Liver (tissue), 9 donors: ENCODE measurements around the gene KRTAP2-1. TPM values are rescaled to one million over a fixed set of nuclear protein-coding genes. Genes with fewer than 3 reads are reported as not detected.

Source experiments
- DNase-seq: peaks from one replicate; pipeline ENCODE4 v3.0.0-alpha.2; 2017; ENCODE audit warnings: low spot score
- H3K27ac ChIP-seq, 2 donors: one replicate each; pipeline ENCODE4 v1.7.0; 2013; ENCODE audit warnings: inconsistent platforms in 2 of 2, low read length in 2 of 2, control low read depth in 1 of 2, low read depth in 1 of 2, mild to moderate bottlenecking in 1 of 2
- H3K27me3 ChIP-seq, 4 donors: one replicate each; pipeline versions ENCODE4 v1.6.1 to v1.7.0; 2013; ENCODE audit warnings: low read length in 3 of 4, inconsistent platforms in 1 of 4, mild to moderate bottlenecking in 1 of 4, moderate library complexity in 1 of 4; ENCODE audit not compliant: control insufficient read depth in 4 of 4, insufficient read depth in 4 of 4
- H3K36me3 ChIP-seq, 4 donors: one replicate each; pipeline versions ENCODE4 v1.6.1 to v1.7.0; 2013; ENCODE audit warnings: low read length in 3 of 4, mild to moderate bottlenecking in 3 of 4, low read depth in 1 of 4, moderate library complexity in 1 of 4; ENCODE audit not compliant: control insufficient read depth in 4 of 4, insufficient read depth in 3 of 4
- H3K4me1 ChIP-seq, 4 donors: one replicate each; pipeline versions ENCODE4 v1.6.1 to v1.7.0; 2013; ENCODE audit warnings: low read length in 3 of 4, mild to moderate bottlenecking in 3 of 4, moderate library complexity in 1 of 4; ENCODE audit not compliant: control insufficient read depth in 4 of 4, insufficient read depth in 4 of 4
- H3K4me3 ChIP-seq, 3 donors: one replicate each; pipeline versions ENCODE4 v1.6.1 to v1.7.0; 2013; ENCODE audit warnings: low read length in 3 of 3, control low read depth in 1 of 3, low read depth in 1 of 3, mild to moderate bottlenecking in 1 of 3
- H3K9ac ChIP-seq, 2 donors: one replicate each; pipeline ENCODE4 v1.7.0; 2013; ENCODE audit warnings: low read length in 2 of 2, mild to moderate bottlenecking in 2 of 2, moderate library complexity in 2 of 2, control low read depth in 1 of 2, low read depth in 1 of 2
- H3K9me3 ChIP-seq, 4 donors: one replicate each; pipeline versions ENCODE4 v1.6.1 to v1.7.0; 2013; ENCODE audit warnings: low read length in 3 of 4; ENCODE audit not compliant: control insufficient read depth in 4 of 4
- EGR1 ChIP-seq, 2 donors: IDR thresholded peaks; 2 replicates each; pipeline ENCODE4 v1.6.1; 2016 to 2018; ENCODE audit warnings: antibody characterized with exemption in 2 of 2, low read depth in 2 of 2
- FOXA1 ChIP-seq: IDR thresholded peaks from 2 replicates; pipeline ENCODE4 v1.6.1; 2016; ENCODE audit warnings: antibody characterized with exemption
- FOXA2 ChIP-seq: IDR thresholded peaks from 2 replicates; pipeline ENCODE4 v1.6.1; 2016; ENCODE audit warnings: antibody characterized with exemption
- GABPA ChIP-seq, 2 donors: IDR thresholded peaks in 1 of 2; conservative IDR thresholded peaks in 1 of 2; 2 replicates each; pipeline ENCODE4 v1.6.1; 2016; ENCODE audit warnings: antibody characterized with exemption in 2 of 2, mild to moderate bottlenecking in 1 of 2, moderate library complexity in 1 of 2
- HNF4G ChIP-seq: IDR thresholded peaks from 2 replicates; pipeline ENCODE4 v1.6.1; 2016; ENCODE audit warnings: antibody characterized with exemption
- JUND ChIP-seq, 2 donors: IDR thresholded peaks; 2 replicates each; pipeline ENCODE4 v1.6.1; 2016; ENCODE audit warnings: antibody characterized with exemption in 2 of 2
- NR2F2 ChIP-seq: IDR thresholded peaks from 2 replicates; pipeline ENCODE4 v1.6.1; 2016; ENCODE audit warnings: antibody characterized with exemption
- RAD21 ChIP-seq, 2 donors: IDR thresholded peaks; 2 replicates each; pipeline ENCODE4 v1.6.1; 2016; ENCODE audit warnings: antibody characterized with exemption in 2 of 2, mild to moderate bottlenecking in 2 of 2
- REST ChIP-seq: IDR thresholded peaks from 2 replicates; pipeline ENCODE4 v1.6.1; 2016; ENCODE audit warnings: antibody characterized with exemption, mild to moderate bottlenecking
- RXRA ChIP-seq, 2 donors: IDR thresholded peaks; 2 replicates each; pipeline ENCODE4 v1.6.1; 2017 to 2018; ENCODE audit warnings: antibody characterized with exemption in 2 of 2, mild to moderate bottlenecking in 1 of 2
- TAF1 ChIP-seq: conservative IDR thresholded peaks from 2 replicates; pipeline ENCODE4 v1.6.1; 2016; ENCODE audit warnings: antibody characterized with exemption, mild to moderate bottlenecking
- YY1 ChIP-seq: IDR thresholded peaks from 2 replicates; pipeline ENCODE4 v1.6.1; 2016; ENCODE audit warnings: antibody characterized with exemption, mild to moderate bottlenecking
- ZBTB33 ChIP-seq: IDR thresholded peaks from 2 replicates; pipeline ENCODE4 v1.6.1; 2016; ENCODE audit warnings: antibody characterized with exemption
- WGBS: extraction: QIAGEN DNeasy Blood & Tissue Kit; methylation state at CpG from one replicate; pipeline ENCODE4 v1.1.7; 2013; 5-methylcytosine and 5-hydroxymethylcytosine counted together
- polyA plus RNA-seq, 2 donors: library from polyadenylated mRNA; stranded (reverse) in 1 of 2; unstranded in 1 of 2; fragments of 200-250 nt in 1 of 2; fragments of >200 nt in 1 of 2; fragmentation: Nextera tagmentation in 1 of 2; extraction: Ambion mirVana in 1 of 2; gene quantifications; one replicate each; pipeline versions ENCODE4 v1.2.1 to v1.2.3, GENCODE V29; 2013 to 2015
- total RNA-seq, 2 donors: library from RNA; depleted of rRNA; stranded (reverse); fragments of >200 nt; gene quantifications; one replicate each; pipeline ENCODE4 v1.2.3, GENCODE V29; 2014
- TF ChIP-seq, protein P1 (sequence below): IDR thresholded peaks from 2 replicates; pipeline ENCODE4 v1.6.1; 2016; ENCODE audit warnings: antibody characterized with exemption
- TF ChIP-seq, protein P2 (sequence below): IDR thresholded peaks from 2 replicates; pipeline ENCODE4 v1.6.1; 2016; ENCODE audit warnings: antibody characterized with exemption
- donor health status: healthy.
- donor health status: healthy.
- donor health status: healthy.
- donor health status: healthy.
- donor health status: healthy.

KRTAP2-1 gene
- total and polyA plus RNA-seq, 4 donors = not detected

DNA sequence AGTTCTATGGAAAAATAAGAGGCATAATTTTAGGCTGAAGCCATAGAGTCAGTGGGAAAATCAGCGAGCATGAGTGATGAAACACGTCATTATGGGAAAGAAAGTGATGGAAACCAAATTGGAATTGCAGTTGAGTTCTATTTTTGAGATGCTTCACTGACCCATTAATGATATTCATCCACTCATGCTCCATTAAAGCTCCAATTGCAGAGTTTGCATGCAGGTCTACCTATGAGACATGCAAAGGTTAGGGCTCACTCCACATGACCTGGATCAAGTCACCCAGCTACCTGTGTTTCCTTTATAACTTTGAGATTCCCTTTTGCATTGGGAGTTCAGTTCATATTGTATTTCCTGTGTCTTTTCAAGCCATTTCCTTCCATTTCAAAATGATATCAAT, 26.6 kb upstream of the KRTAP2-1 start:
- no peak overlapping the region for H3K27ac ChIP-seq
- TF ChIP-seq RAD21 (IDR thresholded peaks at IDR 0.05) (no peak), YY1 (no peak), HNF4G (no peak), FOXA1 (no peak), EGR1 (IDR thresholded peaks at IDR 0.05; ENCODE audit: low read depth in 2 of 2) (no peak), GABPA (IDR thresholded peaks at IDR 0.05 in 1 of 2, conservative IDR thresholded peaks at IDR 0.05 in 1 of 2) (no peak), JUND (IDR thresholded peaks at IDR 0.05) (no peak), ZBTB33 (no peak), NR2F2 (no peak), FOXA2 (no peak), REST (no peak), RXRA (IDR thresholded peaks at IDR 0.05) (no peak)
- no peak overlapping the region for H3K9ac ChIP-seq
- DNase-seq = no peak
- no peaks in the 10 kb centered on the region for H3K4me1 ChIP-seq
- H3K36me3 ChIP-seq = no peaks in the 10 kb centered on the region
- no peak overlapping the region for H3K4me3 ChIP-seq
- 90% methylated on average over 2 of the region's 2 CpGs for WGBS
- H3K9me3 ChIP-seq = peaks cover 0 to 2% (median 0%) of the 10 kb centered on the region in 4 donors
- peaks cover 0 to 2% (median 0%) of the 10 kb centered on the region in 4 donors for H3K27me3 ChIP-seq

GRCh38 chr17:41071606-41072360, 24.7 kb upstream of the KRTAP2-1 start:
- no peak overlapping the region for H3K4me3 ChIP-seq
- no peaks in the 10 kb centered on the region for H3K4me1 ChIP-seq
- 81% methylated on average over 5 of the region's 5 CpGs for WGBS
- peaks cover 0 to 1% (median 0%) of the 10 kb centered on the region in 4 donors for H3K9me3 ChIP-seq
- no peak overlapping the region for H3K27ac ChIP-seq
- H3K27me3 ChIP-seq = peaks cover 0 to 2% (median 0%) of the 10 kb centered on the region in 4 donors
- no peak overlapping the region for H3K9ac ChIP-seq
- H3K36me3 ChIP-seq = no peaks in the 10 kb centered on the region
- TF ChIP-seq NR2F2 (no peak), TAF1 (no peak)
- DNase-seq = no peak

GRCh38 chr17:41069031-41069430, 21.9 kb upstream of the KRTAP2-1 start:
- DNase-seq = no peak
- no peaks in the 10 kb centered on the region for H3K36me3 ChIP-seq

More at GRCh38 chr17:41069031-41069430, 21.9 kb upstream of the KRTAP2-1 start:
- Histone ChIP-seq H3K9ac (no peak overlapping the region), H3K4me3 (no peak overlapping the region), H3K4me1 (no peaks in the 10 kb centered on the region), H3K27me3 (no peaks in the 10 kb centered on the region), H3K27ac (no peak overlapping the region), H3K9me3 (no peaks in the 10 kb centered on the region)
- 76% methylated on average over 3 of the region's 3 CpGs for WGBS
- TF ChIP-seq REST (no peak), FOXA1 (no peak), ZBTB33 (no peak), HNF4G (no peak)
- TF ChIP-seq, protein P1, sequence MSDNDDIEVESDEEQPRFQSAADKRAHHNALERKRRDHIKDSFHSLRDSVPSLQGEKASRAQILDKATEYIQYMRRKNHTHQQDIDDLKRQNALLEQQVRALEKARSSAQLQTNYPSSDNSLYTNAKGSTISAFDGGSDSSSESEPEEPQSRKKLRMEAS = no peak
- TF ChIP-seq, protein P2, sequence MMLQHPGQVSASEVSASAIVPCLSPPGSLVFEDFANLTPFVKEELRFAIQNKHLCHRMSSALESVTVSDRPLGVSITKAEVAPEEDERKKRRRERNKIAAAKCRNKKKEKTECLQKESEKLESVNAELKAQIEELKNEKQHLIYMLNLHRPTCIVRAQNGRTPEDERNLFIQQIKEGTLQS = no peak
